Retinal pigment epithelial cell (primary cell): ENCODE measurements around the gene ASB1.

Experiments used
- DNase-seq: peaks from one replicate; pipeline ENCODE4 v3.0.0-alpha.2; 2010; ENCODE audit warnings: low read depth
- H3K4me3 ChIP-seq: 2 replicates; pipeline ENCODE4 v1.5.1; 2011; ENCODE audit warnings: mild to moderate bottlenecking, low read length, control low read depth, moderate library complexity
- TF ChIP-seq, protein P1 (sequence below): conservative IDR thresholded peaks from 2 replicates; pipeline ENCODE4 v1.5.1; 2011; ENCODE audit warnings: low read depth, low read length, control low read depth, inconsistent platforms

Gene ASB1

DNA sequence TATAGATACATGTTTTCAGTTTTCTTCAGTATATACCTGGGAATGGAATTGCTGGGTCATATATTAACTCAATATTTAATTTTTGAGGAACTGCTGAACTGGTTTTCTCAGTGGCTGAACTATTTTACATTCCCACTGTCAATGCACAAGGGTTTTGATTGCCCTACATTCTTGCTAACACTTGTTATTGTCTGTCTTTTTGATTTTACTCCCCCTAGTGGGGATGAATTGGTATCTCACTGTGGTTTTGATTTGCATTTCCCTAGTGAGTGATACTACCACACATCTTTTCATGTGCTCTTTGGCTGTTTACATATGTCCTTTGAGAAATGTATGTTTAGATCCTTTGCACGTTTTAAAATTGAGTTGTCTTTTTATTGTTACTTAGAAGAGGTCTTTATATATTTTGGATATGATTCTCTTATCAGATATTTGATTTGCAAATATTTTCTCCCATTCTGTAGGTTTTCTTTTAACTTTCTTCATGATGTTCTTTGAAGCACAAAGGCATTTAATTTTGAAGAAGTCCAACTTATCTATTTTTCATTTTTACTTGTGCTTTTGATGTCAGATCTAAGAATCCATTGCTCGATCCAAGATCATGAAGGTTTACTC lies 36.2 kb downstream of the ASB1 start:
- TF ChIP-seq, protein P1, sequence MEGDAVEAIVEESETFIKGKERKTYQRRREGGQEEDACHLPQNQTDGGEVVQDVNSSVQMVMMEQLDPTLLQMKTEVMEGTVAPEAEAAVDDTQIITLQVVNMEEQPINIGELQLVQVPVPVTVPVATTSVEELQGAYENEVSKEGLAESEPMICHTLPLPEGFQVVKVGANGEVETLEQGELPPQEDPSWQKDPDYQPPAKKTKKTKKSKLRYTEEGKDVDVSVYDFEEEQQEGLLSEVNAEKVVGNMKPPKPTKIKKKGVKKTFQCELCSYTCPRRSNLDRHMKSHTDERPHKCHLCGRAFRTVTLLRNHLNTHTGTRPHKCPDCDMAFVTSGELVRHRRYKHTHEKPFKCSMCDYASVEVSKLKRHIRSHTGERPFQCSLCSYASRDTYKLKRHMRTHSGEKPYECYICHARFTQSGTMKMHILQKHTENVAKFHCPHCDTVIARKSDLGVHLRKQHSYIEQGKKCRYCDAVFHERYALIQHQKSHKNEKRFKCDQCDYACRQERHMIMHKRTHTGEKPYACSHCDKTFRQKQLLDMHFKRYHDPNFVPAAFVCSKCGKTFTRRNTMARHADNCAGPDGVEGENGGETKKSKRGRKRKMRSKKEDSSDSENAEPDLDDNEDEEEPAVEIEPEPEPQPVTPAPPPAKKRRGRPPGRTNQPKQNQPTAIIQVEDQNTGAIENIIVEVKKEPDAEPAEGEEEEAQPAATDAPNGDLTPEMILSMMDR = peak; percentile 68
- DNase-seq = peak; percentile 8
- H3K4me3 ChIP-seq = no peak overlapping the region

DNA sequence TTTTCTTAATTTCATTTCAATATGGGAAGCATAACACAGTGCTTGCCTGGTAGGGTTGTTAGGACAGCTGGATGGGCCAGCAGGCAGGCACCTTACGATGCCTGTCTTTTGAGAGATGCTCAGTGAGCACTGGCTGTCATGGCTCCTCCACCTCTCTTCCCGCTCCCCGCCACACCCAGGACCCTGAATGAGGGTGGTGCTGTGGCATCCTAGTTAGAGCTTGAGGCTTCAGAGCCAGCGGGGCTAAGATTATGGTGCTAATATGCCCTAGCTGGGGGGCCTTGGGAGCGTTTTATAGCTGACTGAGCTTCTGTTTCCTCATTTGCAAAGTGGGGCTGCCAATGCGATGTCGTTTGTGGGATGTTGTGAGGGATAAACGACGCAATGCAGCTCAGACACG lies 37.7 kb downstream of the ASB1 start:
- no peak overlapping the region for H3K4me3 ChIP-seq
- DNase-seq = no peak
- TF ChIP-seq, protein P1 = no peak

DNA sequence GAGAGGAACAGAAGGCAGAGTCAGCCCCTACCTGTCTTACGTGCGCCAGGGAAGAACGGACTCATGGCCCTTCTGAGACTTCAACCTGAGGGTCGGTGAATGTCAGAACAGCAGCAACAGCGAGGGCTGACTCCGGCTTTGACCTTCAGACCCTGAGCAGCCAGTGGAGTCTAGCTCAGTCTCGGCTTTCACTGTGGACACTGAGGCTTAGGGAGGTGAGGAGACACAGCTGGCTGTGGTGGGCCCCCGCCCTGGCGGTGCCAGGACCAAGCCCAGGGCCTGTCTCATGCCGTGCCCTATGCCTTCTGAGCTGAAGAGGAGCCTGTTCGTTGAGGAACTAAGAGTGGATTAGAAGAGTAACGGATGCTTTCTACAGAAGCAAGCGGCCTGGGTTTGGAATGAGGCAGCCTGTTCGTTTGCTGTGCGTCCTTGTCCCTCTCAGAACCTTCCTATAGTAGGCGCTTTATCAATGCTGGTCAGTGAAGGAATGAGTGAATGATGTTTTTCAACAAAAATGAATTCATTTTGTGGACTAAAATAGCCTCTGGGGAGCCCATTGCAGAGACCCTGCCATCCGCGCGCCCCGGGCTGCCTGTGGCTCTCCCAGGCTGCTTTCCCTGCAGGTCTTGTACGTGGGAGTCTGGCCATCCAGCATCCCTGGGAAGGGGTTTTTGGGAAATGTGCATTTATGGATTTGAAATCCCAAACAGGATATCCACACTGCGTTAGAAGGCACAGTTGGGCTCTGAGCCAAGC lies 38.9 kb downstream of the ASB1 start:
- no peak overlapping the region for H3K4me3 ChIP-seq
- TF ChIP-seq, protein P1 = no peak
- DNase-seq = no peak

DNA sequence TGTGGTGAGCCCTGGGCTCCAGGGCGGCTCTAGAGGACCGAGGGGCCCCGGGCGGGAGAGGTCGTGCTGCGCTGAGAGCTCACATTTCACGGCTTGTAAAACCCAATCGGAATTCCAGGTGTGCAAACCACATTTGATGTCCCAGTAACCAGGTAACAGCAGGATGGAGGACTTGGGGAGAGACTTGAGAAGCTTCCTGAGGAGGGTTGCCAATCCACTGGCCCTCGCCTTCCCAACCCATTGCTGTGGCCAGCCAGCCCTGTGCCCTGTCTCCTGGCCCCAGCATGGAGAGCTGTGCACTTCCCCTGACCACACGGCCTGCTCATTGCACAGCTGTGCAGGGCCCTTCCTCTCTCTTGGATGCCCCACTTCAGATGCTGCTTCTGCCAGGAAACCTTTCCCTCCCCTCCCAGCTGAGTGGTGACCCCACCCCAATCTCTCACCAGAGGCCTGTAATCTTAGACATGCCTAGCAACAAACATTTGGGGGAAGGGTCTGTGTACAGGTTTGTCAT lies 39.6 kb downstream of the ASB1 start:
- no peak overlapping the region for H3K4me3 ChIP-seq
- TF ChIP-seq, protein P1 = no peak
- no peak for DNase-seq

DNA sequence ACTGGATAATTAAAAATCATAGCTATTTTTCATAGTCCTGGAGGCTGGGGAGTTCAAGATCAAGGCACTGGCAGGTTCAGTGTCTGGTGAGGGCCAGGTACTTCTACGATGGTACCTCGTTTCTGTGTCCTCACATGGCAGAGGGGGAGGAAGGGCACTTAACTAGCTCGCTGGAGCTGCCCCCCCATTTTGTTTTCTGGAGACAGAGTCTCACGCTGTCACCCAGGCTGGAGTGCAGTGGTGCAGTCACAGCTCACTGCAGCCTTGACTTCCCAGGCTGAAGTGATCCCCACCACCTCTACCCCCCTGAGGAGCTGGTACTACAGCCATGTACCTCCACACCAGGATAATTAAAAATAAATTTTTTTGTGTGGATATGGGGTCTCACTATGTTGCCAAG lies 40.3 kb downstream of the ASB1 start:
- no peak for DNase-seq
- H3K4me3 ChIP-seq = no peak overlapping the region
- TF ChIP-seq, protein P1 = no peak

DNA sequence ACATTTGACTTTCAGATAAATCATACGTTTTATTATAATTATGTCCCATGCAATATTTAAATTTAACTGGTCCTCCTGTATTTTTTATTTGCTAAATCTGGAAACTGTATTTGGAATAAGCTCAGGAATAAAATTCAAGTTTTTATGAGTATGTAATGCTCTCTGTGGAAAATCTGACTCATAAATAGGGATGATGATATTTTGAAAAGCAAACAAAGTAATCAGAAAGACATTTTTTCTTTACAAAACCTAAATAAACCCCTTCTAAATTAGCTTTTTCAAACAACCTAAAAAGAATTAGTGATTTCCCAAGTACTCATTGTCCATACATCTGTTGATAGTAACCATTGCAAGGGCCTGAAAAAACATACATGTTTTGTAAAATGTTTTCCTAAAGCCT lies 41.1 kb downstream of the ASB1 start:
- TF ChIP-seq, protein P1 = no peak
- no peak overlapping the region for H3K4me3 ChIP-seq
- DNase-seq = no peak

DNA sequence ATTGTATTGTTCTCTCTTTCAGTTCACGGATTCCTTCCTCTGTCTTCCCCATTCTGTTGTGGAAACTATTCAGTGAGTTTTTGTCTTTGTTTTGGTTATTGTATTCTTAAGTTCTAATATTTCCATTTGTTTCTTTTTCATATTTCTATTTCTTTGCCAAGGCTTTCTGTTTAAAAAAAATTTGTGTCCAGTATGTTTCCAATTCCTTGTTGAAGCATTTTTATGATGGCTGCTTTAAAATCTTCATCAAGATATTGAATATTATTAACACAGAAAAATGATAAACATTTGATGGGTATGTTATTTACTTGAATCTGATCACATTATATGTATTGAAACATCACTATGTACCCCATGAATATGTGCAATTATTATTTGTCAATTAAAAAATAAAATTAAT lies 42.4 kb downstream of the ASB1 start:
- H3K4me3 ChIP-seq = no peak overlapping the region
- no peak for DNase-seq
- TF ChIP-seq, protein P1 = no peak
